RPMI7951 (cell line): ENCODE data around the gene PIR. TPM values are rescaled to one million over a fixed set of nuclear protein-coding genes. Genes with fewer than 3 reads are reported as not detected.

Experiments used
- DNase-seq: peaks from one replicate; pipeline ENCODE4 v3.0.0-alpha.2; 2012; ENCODE audit warnings: low read depth
- total RNA-seq: library from RNA; depleted of rRNA; stranded (reverse); fragments of >200 nt; shearing (Covaris generic); gene quantifications from 2 replicates; pipeline ENCODE4 v1.2.3, GENCODE V29; 2014

Gene PIR
- total RNA-seq, 1 experiment from 2014 or later = 25.1 TPM

DNA sequence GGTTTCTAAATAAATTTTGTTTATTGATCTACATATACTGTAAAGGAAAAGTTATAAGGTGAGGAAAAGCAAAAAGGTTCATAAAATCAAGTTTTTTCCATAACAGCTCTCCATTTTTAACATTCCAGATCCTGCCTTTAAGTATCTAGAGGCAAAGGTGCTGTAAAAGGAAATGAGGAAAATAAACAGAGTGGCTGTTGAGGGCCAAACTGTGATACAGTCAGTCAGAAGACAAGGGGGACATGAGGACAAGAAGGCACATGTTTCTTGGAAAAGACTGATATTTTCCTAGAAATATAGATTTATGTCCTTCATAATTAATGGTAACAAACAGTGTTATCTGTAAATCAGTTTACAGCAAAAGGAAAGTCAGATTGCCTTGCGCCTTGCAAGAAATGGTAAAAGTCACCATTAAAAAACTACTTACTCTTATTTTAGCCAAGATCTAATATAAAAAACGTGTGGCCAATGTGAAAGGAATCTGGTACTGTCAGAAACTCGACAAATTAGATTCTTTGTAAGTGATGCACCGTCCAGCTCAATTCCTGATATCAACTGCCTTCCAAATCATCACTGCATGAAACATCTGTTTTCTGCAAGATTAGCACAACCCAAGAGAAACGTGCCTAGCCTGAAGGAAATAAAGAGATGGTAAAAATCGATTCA is 75.0 kb downstream of the PIR start:
- no peak for DNase-seq

DNA sequence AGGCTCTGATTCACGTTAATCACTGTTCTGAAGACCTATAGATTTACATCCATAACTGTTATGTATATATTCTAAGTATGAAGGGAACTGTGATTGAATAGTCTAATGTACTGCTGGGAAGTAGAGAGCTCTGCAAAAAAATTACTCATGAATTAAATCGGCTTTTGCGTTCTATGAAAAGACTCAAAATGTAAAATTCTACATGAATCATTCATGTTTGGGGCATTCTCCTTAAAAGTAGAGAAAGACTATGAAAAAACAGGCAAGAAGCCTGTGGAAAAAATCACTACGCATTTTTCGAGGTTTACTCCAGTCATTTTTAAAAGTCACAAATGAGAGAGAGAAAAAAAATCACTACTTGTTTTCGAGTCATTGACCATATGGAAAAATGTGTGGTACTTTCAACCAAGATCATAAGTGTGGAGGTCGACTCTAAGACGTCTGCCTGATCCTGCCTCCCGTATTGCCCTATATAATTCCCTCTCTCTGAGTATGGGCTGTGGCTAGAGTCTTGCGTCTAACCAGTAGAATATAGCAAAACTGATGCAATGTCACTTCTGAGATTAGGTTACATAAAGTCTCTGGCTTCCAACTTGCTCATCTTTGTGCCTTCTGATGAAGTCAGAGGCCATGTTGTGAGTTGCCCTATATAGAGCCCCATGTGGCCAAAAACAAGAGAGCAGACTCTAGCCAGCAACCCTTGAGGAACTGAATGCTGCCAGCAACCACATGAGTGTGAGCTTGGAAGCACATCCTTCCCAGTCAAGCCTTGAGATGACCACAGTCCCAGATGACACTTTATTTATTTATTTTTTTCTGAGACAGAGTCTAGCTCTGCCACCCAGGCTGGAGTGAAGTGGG is 76.8 kb downstream of the PIR start:
- peak; percentile 15 for DNase-seq

DNA sequence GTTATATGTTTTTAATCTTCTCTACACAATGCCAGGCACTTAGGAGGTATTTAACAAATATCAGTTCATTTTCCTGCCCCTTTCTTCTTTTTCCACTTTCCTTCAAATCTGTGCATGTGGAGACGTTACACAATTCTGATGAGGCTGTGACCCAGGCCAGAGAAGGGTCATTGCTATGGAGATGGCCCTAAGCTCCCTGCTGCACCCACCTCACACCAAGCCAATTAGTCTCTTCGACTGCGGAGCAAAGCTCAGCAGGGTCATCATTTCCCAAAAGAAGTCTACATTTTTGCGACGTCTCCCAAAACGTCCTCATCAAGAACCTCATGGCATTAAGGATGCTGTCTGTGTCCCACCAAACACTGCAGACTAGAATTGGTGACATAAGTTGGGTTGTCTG is 80.0 kb downstream of the PIR start:
- DNase-seq = no peak

DNA sequence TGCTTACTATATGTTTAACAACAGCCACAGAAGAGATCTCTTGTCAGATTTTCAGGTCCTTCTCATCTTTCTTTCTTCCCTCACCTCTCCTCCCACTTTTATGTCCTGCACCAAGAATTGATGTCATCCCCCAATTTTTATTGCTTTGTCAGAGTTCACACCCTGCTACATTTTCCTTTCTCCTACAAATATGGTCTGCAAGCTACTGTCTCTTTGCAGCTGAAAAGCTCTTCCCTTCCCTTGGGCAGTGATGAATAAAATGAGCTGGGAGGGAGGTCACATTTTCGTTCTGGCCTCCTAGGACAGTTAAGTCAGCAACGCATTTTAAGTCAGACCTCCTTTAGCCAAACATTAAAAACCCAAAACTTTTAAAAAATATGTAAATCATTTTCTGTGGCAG is 82.2 kb downstream of the PIR start:
- no peak for DNase-seq

DNA sequence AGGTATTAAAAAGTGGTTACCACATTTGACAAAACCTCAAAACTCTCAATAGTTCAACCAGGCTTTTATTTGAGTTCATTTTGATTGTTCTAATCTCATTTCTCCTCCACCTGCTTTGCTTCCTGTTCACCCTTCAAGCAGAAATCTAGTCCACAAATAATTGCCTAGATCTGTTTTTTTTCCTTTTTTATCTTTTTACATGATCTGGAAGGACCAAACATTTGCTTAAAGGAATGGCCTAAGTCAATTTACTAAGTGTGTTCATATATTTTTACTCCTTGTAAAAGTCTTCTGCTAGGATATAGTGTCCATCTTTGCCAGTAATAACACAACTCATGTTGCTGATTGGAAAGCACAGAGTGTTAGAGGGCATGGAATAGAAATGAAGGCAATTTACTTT is 82.7 kb downstream of the PIR start:
- no peak for DNase-seq

DNA sequence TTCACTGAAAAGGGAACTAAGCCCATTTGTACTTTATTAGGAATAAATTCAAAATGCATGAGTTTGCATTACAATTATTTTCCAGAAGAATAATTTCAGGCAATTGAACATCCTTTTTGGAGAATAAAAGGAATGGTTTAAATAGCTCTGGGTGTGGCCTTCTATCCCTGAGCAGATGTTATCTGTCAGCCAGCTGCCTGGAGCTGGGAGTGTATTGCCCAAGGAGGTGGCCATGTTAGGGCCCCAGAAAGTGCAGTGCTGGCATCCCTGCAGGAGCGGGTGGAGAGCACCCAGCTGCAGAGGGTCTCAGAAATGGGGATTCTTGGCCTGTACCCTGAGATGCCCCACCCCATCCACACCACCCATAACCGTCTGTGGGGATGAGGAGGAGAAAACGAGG is 87.3 kb downstream of the PIR start:
- no peak for DNase-seq

DNA sequence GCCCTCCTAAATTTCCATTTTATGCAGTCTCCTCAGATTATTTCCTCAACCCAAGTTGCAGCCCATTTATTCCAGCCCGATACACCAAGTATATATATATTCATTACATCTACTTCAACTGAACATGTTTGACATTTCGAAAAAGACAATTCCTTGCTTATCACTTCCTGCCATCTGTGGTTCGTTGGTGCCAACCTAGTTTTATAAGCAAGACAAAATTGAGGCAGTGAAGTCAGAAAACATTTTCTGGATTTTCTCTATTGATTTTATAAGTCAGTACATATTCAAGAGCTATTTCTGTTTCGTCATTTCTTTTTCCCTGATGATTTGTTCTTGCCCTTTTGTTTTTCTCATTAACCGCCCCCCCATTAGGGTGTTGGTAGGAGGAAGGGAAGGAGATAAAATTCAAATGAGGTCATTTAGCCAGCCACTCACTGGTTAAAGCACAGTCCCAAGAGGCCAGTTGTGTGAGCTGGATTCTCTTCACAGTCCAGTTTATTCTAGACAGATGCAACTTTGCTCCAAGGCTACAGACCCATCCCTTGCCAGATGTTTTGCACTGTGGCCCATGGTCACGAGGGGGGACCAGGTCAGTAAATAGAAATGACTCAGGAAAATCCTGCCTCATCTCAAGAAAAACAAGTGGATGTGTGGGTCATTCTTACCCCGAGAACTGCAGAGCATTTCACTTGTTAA is 88.6 kb downstream of the PIR start:
- DNase-seq = peak; percentile 1

DNA sequence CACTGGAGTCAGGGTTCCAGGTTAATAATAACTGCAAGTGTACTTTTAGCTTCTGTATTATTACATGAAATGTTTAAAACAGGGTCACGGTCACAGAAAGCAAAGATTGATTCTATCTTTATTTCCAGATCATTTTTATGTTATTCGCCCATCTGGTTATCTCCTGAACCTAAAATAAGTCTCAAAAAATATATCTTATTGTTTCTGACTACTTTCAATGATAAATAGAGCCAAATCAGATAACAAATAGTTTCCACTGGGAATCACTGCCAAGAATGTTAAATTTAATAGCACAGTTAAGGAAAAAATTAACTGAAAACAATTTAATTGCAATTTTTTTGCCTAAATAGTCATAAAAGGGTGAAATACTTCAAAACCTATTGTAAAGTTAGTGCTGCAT is 91.8 kb downstream of the PIR start:
- DNase-seq = no peak

DNA sequence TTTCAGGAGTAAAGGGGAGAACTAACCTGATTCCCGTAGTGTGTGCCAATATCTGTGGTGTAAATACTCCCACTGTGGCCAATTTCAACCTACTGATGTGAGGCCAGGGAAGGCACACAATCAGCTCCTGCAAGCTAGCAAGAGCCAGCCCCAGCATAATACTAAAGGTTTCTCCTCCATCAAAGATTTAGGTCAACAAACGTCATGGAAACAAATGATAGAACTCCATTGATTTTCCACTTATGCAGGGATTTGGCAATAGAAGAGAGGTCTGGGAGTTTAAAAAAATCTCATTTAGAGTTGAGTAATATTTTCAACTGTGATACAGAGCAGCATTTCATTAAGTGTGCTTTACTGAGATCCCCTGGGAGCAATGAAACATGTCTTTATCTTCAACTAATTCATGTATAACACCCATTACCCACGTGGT is 93.2 kb downstream of the PIR start:
- no peak for DNase-seq

DNA sequence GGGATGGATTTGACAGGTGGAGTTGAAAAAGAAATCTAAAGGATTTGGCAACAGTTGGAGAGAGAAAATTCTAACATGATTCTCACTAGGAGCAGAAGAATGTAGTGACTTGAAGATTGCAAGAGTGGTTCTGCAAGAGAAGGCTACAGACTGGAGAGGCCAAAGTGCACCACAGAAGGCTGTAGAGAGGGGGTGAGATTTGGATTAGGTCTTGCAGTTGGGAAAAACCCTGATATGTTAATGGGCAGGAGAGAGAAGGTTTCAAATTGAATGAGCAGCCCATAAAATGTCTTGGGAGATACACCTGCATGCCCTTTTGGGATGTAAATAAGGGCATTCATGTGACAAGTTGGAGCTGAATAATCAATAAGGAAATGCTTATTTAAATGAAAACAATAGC is 94.3 kb downstream of the PIR start:
- no peak for DNase-seq

DNA sequence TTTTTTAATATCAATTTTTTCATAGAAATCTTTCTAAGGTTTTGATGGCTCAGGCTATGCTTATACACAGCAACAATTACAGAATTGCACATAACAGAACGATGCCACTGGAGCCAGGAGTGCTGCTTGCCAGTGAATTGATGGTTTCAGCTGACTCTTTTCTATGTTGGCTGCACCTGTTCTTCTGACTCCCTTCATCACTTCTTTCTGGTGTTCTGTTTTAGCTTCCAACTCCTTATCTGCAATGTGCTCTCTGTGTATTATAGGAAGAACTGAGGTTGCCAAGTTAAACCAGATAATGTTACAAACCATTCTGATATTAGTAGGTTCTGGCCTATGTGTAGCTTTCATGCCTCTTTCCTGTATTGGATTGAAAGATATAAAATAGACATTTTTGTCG is 97.3 kb downstream of the PIR start:
- no peak for DNase-seq

DNA sequence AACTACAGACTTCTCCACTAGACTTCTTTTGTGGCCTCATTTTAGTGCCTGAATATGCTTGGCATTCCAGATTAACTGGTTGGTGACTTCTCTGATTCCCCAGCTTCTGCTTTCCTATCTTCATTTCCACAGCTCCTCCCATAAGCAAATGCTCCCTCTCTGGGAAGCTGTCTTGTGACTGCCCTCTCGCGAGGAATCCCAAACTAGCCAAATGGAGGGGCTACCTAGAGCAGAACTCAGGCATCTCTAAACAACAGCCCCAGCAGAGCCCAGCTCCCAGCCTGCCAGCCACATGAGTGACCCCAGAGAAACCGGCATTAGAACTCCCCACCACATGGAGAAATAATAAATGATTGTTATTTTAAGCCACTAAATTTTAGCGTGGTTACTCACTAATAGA is 101.3 kb downstream of the PIR start:
- no peak for DNase-seq

DNA sequence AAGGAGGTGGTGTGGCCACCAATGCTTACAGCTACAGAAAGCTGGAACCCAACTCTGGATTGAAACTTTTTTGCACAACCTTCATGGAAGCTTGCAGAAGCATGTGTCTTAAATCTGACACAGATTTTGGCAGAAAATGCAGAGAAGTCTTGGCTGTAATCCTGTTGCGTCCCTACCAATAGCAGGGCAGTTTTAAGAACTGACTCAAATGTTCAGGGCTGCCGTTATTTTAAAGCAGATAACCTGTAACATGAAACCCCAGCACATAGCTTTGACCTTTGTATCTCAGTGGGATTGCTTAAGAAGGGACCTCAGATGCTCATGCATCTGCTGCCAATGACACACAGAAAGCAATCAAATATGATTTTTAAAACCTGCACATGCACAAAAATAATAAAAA is 108.8 kb downstream of the PIR start, which contains the start of gene VEGFD:
Gene VEGFD, minus strand, starts transcription at position 110 of the 400 bp plus-strand sequence. CDS start 467 bp downstream, outside the sequence.
- peak; percentile 14 for DNase-seq

DNA sequence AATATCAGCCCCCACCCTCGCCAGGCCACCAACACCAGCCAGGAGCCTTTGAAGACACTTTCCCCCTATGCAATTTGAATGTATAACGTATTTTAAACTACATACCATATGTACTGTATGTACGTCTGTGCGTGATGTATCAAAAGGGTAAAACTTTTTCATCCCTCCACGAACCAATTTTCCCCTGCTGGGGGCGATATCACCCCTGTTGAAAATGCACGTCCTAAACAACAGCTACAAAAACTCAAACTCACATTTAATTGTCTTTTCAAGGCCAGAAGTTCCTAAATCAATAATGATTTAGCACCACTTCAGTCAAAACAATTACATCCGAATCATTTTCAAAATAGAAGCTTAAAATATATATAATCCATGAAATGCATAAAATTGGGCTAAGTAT is 110.3 kb downstream of the PIR start:
- no peak for DNase-seq

DNA sequence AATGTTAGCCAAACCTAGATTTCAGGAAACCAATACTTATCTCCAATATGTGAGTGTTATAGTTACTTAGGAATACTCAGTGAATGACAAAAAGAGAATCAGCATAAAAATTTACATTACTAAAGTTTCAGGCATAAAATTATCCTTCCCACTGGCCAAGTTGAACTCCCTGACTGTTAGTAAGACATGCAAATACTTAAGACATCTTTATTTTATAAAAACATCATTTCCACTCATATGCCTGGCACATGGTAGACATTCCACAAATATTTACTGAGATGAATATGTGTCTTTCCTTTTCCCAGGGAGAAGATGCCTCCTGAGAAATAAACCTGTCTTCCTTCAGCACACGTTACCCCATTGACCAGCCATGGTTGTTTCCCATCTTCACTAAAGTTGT is 116.2 kb downstream of the PIR start:
- DNase-seq = no peak

DNA sequence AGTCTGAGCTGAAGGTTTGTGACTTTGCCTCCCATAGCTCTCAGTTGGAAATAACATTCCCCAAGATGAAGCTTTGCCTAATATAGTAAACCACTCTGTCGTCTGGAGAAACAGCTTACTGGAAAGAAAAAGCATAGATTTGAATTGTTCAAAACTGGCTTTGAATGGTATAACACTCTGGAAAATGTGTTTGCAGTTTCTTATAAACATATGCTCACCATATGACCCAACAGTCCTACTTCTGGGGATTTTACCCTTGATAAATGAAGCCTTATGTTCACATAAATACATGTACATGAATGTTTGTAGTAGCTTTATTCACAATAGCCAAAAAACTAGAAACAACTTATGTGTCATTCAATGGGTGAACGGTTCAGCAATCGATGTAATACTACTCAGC is 119.2 kb downstream of the PIR start:
- no peak for DNase-seq

DNA sequence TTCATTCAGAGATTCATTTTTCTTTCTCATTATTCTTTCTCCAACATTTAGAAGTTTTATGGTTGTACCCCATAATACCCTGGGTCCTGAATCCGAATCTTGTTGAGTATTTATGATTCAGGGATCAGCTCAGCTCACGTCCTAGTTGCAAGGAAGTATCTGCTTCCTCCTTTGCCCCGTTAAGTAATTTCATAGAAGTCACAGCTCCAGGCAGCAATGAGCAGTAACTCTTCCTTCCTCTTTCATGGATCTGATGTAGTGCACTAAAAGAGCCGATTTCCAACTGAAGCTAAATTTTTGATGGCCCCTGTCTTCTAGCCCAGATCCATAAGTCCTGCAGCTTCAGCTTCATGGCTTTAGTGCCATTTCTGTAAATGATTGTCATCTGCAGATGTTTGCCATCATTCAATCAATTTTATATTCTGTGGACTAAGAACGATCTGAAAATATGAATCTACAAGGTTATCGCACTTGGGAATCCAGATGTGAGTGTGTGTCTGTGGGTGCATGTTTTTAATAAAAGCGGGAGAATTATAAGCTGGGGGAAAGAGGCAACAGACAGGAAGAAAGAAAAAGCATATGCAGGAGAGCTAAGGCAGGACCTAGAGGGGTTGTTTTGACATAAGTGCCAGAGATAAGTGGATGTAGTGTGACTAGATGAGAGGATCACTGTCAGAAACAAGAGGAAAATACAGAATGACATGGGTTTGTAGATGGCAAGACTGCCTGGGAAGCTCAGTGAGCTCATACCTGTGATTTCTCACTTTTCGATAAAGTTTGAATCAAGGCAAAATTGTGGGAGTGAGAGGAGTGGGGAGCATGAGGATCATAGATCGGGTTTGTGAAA is 126.4 kb downstream of the PIR start:
- no peak for DNase-seq

DNA sequence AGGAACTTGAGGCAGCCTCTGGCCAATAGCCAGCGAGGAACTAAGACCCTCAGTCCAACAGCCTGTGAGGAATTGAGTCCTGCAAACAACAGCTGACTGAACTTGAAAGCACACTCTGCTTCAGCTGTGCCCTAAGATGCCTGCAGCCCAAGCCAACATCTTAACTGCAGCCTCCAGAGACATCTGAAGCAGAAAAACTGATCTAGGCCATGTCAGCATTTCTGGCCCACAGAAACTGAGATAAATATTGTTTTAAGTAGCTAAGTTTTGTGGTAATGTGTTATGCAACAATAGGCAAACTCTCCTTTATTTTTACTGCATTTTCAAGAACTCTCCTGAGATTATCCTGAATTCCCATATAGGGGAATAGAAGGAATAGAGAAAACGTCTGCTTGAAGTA is 133.4 kb downstream of the PIR start:
- DNase-seq = no peak

DNA sequence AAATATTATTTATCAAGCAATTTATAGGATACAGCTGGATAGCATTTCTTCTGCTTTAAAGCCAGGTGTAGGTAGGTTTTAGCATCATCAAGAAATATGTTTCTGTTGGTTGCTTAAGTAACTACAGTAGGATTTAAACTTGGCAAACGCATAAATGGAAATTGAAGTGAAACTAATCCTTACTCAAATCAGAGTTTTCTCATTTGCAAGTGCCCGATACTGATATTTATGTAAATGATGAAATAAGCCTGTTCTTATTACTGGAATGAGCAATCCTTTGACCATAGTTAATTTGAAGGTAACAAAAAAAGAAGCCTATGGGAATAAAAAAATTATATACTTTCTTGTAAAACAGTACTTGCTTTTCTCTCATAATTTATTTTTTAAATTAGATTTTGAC is 134.6 kb downstream of the PIR start:
- DNase-seq = no peak

DNA sequence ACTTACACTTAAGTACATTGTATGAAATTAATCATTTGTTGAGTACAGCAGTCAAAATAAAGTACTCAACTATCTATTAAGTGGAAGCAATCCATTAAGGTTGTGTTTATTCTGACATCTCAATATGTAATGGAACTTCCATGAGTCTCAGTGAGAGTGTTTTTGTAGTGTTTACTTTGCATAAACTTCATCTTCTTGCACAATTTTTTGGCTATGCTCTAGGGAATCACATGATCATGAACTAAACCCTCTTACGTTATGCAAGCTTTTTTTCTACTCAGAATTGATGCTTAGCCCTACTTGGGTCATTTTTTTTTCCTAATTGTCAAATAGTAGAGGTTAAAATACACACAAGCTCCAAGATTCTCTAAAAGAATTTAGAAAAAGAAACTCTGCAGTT is 136.7 kb downstream of the PIR start:
- DNase-seq = no peak

DNA sequence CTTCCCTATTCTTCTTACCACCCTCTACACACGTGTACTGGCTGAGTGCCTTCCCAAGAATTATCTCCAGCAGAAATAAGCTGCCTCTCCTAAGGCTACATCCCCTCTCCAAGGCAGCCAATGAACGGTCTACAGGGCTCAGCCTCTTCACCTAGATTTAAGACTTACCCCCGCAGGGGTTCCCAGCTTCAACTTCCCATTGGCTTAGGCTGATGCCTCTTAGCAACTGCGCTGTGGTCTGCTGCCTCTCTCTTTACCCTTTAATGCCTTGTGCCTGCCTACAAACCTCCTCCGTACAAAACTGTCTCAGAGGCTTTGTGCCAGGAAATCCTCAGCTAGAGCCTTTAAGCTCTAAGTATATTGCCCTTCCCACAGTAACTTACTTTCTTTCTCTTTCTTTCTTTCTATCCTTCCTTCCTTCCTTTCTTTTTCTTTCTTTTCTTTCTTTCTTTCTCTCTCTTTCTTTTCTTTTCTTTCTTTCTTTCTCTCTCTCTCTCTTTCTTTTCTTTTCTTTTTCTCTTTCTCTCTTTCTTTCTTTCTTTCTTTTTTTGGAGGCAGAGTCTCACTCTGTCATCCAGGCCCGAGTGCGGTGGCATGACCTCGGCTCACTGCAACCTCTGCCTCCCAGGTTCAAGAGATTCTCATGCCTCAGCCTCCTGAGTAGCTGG is 142.7 kb downstream of the PIR start:
- DNase-seq = no peak
